Cardiac muscle cell (in vitro differentiated cells and primary cell): ENCODE measurements around the gene SEZ6. TPM values are rescaled to one million over a fixed set of nuclear protein-coding genes. Genes with fewer than 3 reads are reported as not detected.
A peak's percentile ranks its signal among the peaks of the same experiment; 100 is the strongest.

Source experiments
- DNase-seq, 2 donors: peaks; one replicate each; pipeline versions ENCODE4 v3.0.0 to v3.0.0-alpha.2; 2010 to 2017; ENCODE audit warnings: low read depth in 1 of 2, low spot score in 1 of 2
- H3K27ac ChIP-seq: fragments of 200-600 bp; sonication (generic); 2 replicates; pipeline ENCODE4 v1.5.1; 2016
- H3K27me3 ChIP-seq: fragments of 200-600 bp; sonication (generic); 2 replicates; pipeline ENCODE4 v1.6.0; 2016; ENCODE audit warnings: control low read depth
- H3K36me3 ChIP-seq: fragments of 200-600 bp; sonication (generic); 2 replicates; pipeline ENCODE4 v1.5.1; 2016; ENCODE audit warnings: control low read depth
- H3K4me1 ChIP-seq: fragments of 200-600 bp; sonication (generic); 2 replicates; pipeline ENCODE4 v1.8.1; 2017; ENCODE audit warnings: low read depth, mild to moderate bottlenecking, mixed run types
- H3K4me3 ChIP-seq: fragments of 200-600 bp; sonication (generic); 2 replicates; pipeline ENCODE4 v1.5.1; 2016; ENCODE audit warnings: mild to moderate bottlenecking
- H3K9me3 ChIP-seq: fragments of 200-600 bp; sonication (generic); 2 replicates; pipeline ENCODE4 v1.5.1; 2017; ENCODE audit warnings: low read depth, mild to moderate bottlenecking, control low read depth
- CTCF ChIP-seq: IDR thresholded peaks from 2 replicates; pipeline ENCODE4 v1.5.1; 2012; ENCODE audit warnings: low read depth, mild to moderate bottlenecking, low read length
- polyA plus RNA-seq: library from polyadenylated mRNA; unstranded; fragments of >200 nt; fragmentation: Nextera tagmentation; extraction: Ambion mirVana; gene quantifications from 2 replicates; pipeline ENCODE4 v1.2.1, GENCODE V29; 2016
- total RNA-seq: library from RNA; depleted of rRNA; stranded (reverse); fragments of >200 nt; gene quantifications from 2 replicates; pipeline ENCODE4 v1.2.3, GENCODE V29; 2016

The SEZ6 gene
- total and polyA plus RNA-seq, 2 experiments from 2014 or later: 0.21 to 0.95 TPM

- no peaks in the 10 kb centered on the region for H3K36me3 ChIP-seq
- no peak for TF ChIP-seq CTCF
- H3K4me1 ChIP-seq: peaks cover 10% of the 10 kb centered on the region
- H3K27ac ChIP-seq: no peak overlapping the region
- DNase-seq: peak in 1 of 2 donors; percentile 43
- no peaks in the 10 kb centered on the region for H3K9me3 ChIP-seq
- no peaks in the 10 kb centered on the region for H3K27me3 ChIP-seq
- H3K4me3 ChIP-seq: no peak overlapping the region
Observed at GRCh38 chr17:29049541-29050145, 43.8 kb upstream of the SEZ6 start.

GRCh38 chr17:29048440-29049368 lies 42.9 kb upstream of the SEZ6 start:
- TF ChIP-seq CTCF: no peak
- DNase-seq: peak in 1 of 2 donors; percentile 56
- Histone ChIP-seq H3K27ac (no peak overlapping the region), H3K27me3 (no peaks in the 10 kb centered on the region), H3K4me1 (peaks cover 10% of the 10 kb centered on the region), H3K4me3 (no peak overlapping the region), H3K9me3 (no peaks in the 10 kb centered on the region), H3K36me3 (no peaks in the 10 kb centered on the region)

- peak in 1 of 2 donors; percentile 30 for DNase-seq
- no peak overlapping the region for H3K27ac ChIP-seq
- no peak overlapping the region for H3K4me3 ChIP-seq
- peaks cover 22% of the 10 kb centered on the region for H3K4me1 ChIP-seq
- H3K9me3 ChIP-seq: no peaks in the 10 kb centered on the region
- no peak for TF ChIP-seq CTCF
- H3K36me3 ChIP-seq: no peaks in the 10 kb centered on the region
- no peaks in the 10 kb centered on the region for H3K27me3 ChIP-seq
Observed at GRCh38 chr17:29046473-29046839, 40.6 kb upstream of the SEZ6 start.

GRCh38 chr17:29045734-29046472 lies 40.1 kb upstream of the SEZ6 start:
- Histone ChIP-seq H3K4me3 (no peak overlapping the region), H3K27me3 (no peaks in the 10 kb centered on the region), H3K4me1 (peaks cover 22% of the 10 kb centered on the region), H3K36me3 (no peaks in the 10 kb centered on the region), H3K9me3 (no peaks in the 10 kb centered on the region), H3K27ac (no peak overlapping the region)
- peak in 1 of 2 donors; percentile 29 for DNase-seq
- TF ChIP-seq CTCF: no peak

- no peak for DNase-seq
- peaks cover 25% of the 10 kb centered on the region for H3K4me1 ChIP-seq
- no peaks in the 10 kb centered on the region for H3K9me3 ChIP-seq
- no peaks in the 10 kb centered on the region for H3K27me3 ChIP-seq
- H3K4me3 ChIP-seq: no peak overlapping the region
- H3K27ac ChIP-seq: no peak overlapping the region
- no peaks in the 10 kb centered on the region for H3K36me3 ChIP-seq
- no peak for TF ChIP-seq CTCF
Observed at GRCh38 chr17:29045026-29045425, 39.2 kb upstream of the SEZ6 start.
